ENCODE data around the gene EXOSC3. TPM values are rescaled to one million over a fixed set of nuclear protein-coding genes. Genes with fewer than 3 reads are reported as not detected.

EXOSC3 gene
- total and polyA plus RNA-seq, 2 donors from 2014 or later = 31.6 to 32.3 TPM

- Histone ChIP-seq H3K9ac (ENCODE audit: low read length in 3 of 3) (no peak overlapping the region), H3K36me3 (ENCODE audit: control insufficient read depth in 2 of 3, insufficient read depth in 3 of 3, low read length in 3 of 3) (peaks cover 0 to 6% (median 4%) of the 10 kb centered on the region in 3 donors), H3K27ac (ENCODE audit: low read depth in 2 of 2, low read length in 2 of 2) (no peak overlapping the region), H3K9me3 (ENCODE audit: control insufficient read depth in 2 of 3, insufficient read depth in 1 of 3, low read length in 3 of 3) (no peaks in the 10 kb centered on the region), H3K27me3 (ENCODE audit: control insufficient read depth, insufficient read depth, low read length) (no peaks in the 10 kb centered on the region), H3K4me3 (ENCODE audit: low read length in 3 of 3) (no peak overlapping the region), H3K4me1 (ENCODE audit: control insufficient read depth in 2 of 3, insufficient read depth in 2 of 3, low read depth in 1 of 3, low read length in 3 of 3) (no peaks in the 10 kb centered on the region)
- DNase-seq = no peak
- intact Hi-C loops (cut with DNase I) = no loop called here
- no peak for FAIRE-seq
- no peak for TF ChIP-seq CTCF (IDR thresholded peaks at IDR 0.05; ENCODE audit: borderline replicate concordance, extremely low read depth, insufficient read depth)
Observed at GRCh38 chr9:37820142-37820541, 35.3 kb upstream of the EXOSC3 start.

GRCh38 chr9:37818849-37819248, 34.0 kb upstream of the EXOSC3 start:
- H3K36me3 ChIP-seq (ENCODE audit: control insufficient read depth in 2 of 3, insufficient read depth in 3 of 3, low read length in 3 of 3) = peaks cover 0 to 6% (median 0%) of the 10 kb centered on the region in 3 donors
- H3K27me3 ChIP-seq (ENCODE audit: control insufficient read depth, insufficient read depth, low read length) = no peaks in the 10 kb centered on the region
- no peak overlapping the region for H3K27ac ChIP-seq (ENCODE audit: low read depth in 2 of 2, low read length in 2 of 2)
- intact Hi-C loops (cut with DNase I) = no loop called here
- DNase-seq (no peak), FAIRE-seq (no peak)
- no peak overlapping the region for H3K9ac ChIP-seq (ENCODE audit: low read length in 3 of 3)
- no peak for TF ChIP-seq CTCF (IDR thresholded peaks at IDR 0.05; ENCODE audit: borderline replicate concordance, extremely low read depth, insufficient read depth)
- H3K4me3 ChIP-seq (ENCODE audit: low read length in 3 of 3) = no peak overlapping the region
- H3K4me1 ChIP-seq (ENCODE audit: control insufficient read depth in 2 of 3, insufficient read depth in 2 of 3, low read depth in 1 of 3, low read length in 3 of 3) = no peaks in the 10 kb centered on the region
- H3K9me3 ChIP-seq (ENCODE audit: control insufficient read depth in 2 of 3, insufficient read depth in 1 of 3, low read length in 3 of 3) = no peaks in the 10 kb centered on the region

- FAIRE-seq (no peak), DNase-seq (no peak)
- H3K9ac ChIP-seq (ENCODE audit: low read length in 3 of 3) = no peak overlapping the region
- H3K27ac ChIP-seq (ENCODE audit: low read depth in 2 of 2, low read length in 2 of 2) = no peak overlapping the region
- no peaks in the 10 kb centered on the region for H3K36me3 ChIP-seq (ENCODE audit: control insufficient read depth in 2 of 3, insufficient read depth in 3 of 3, low read length in 3 of 3)
- intact Hi-C loops (cut with DNase I) = no loop called here
- no peak for TF ChIP-seq CTCF (IDR thresholded peaks at IDR 0.05; ENCODE audit: borderline replicate concordance, extremely low read depth, insufficient read depth)
- no peaks in the 10 kb centered on the region for H3K4me1 ChIP-seq (ENCODE audit: control insufficient read depth in 2 of 3, insufficient read depth in 2 of 3, low read depth in 1 of 3, low read length in 3 of 3)
- H3K27me3 ChIP-seq (ENCODE audit: control insufficient read depth, insufficient read depth, low read length) = no peaks in the 10 kb centered on the region
- no peaks in the 10 kb centered on the region for H3K9me3 ChIP-seq (ENCODE audit: control insufficient read depth in 2 of 3, insufficient read depth in 1 of 3, low read length in 3 of 3)
- no peak overlapping the region for H3K4me3 ChIP-seq (ENCODE audit: low read length in 3 of 3)
Observed at GRCh38 chr9:37812773-37813379, 28.0 kb upstream of the EXOSC3 start.

Measured in kidney (tissue), 14 donors.